MM.1S (cell line): Measurements from ENCODE around the gene FAM120A.

Experiments used
- DNase-seq: peaks from one replicate; pipeline ENCODE4 v3.0.0-alpha.2; 2015
- H2AFZ ChIP-seq: fragments of 300-600 bp; sonication (generic); 2 replicates; pipeline ENCODE4 v1.6.0; 2016; ENCODE audit warnings: antibody characterized with exemption, low read length
- H3F3A ChIP-seq: fragments of 300-600 bp; sonication (generic); 2 replicates; pipeline ENCODE4 v1.6.1; 2016; ENCODE audit warnings: mild to moderate bottlenecking, antibody characterized with exemption, low read length, moderate library complexity, mixed read lengths; ENCODE audit not compliant: insufficient read depth
- H3K27ac ChIP-seq: fragments of 300-600 bp; sonication (generic); 2 replicates; pipeline ENCODE4 v1.5.1; 2016; ENCODE audit warnings: mild to moderate bottlenecking, low read length
- H3K27me3 ChIP-seq: fragments of 300-600 bp; sonication (generic); replicated peaks from 2 replicates; pipeline ENCODE4 v1.6.0; 2016; ENCODE audit warnings: low read length; ENCODE audit not compliant: insufficient read depth
- H3K36me3 ChIP-seq: fragments of 300-600 bp; sonication (generic); replicated peaks from 2 replicates; pipeline ENCODE4 v1.6.1; 2016; ENCODE audit warnings: mild to moderate bottlenecking, low read length, mixed read lengths; ENCODE audit not compliant: insufficient read depth
- H3K4me1 ChIP-seq: fragments of 300-600 bp; sonication (generic); 2 replicates; pipeline ENCODE4 v1.6.1; 2016; ENCODE audit warnings: low read length, mixed read lengths
- H3K4me2 ChIP-seq: fragments of 300-600 bp; sonication (generic); 2 replicates; pipeline ENCODE4 v1.6.0; 2016; ENCODE audit warnings: low read depth, low read length
- H3K4me3 ChIP-seq: fragments of 300-600 bp; sonication (generic); 2 replicates; pipeline ENCODE4 v1.5.1; 2016; ENCODE audit warnings: low read length, mixed read lengths
- H3K79me2 ChIP-seq: fragments of 300-600 bp; sonication (generic); 2 replicates; pipeline ENCODE4 v1.6.1; 2016; ENCODE audit warnings: mixed run types, low read length, mixed read lengths
- H3K9ac ChIP-seq: fragments of 300-600 bp; sonication (generic); 2 replicates; pipeline ENCODE4 v1.6.1; 2016; ENCODE audit warnings: low read length, mixed read lengths
- H3K9me2 ChIP-seq: fragments of 300-600 bp; sonication (generic); replicated peaks from 2 replicates; pipeline ENCODE4 v1.6.1; 2016; ENCODE audit warnings: mild to moderate bottlenecking, low read length, mixed read lengths; ENCODE audit not compliant: insufficient read depth
- H3K9me3 ChIP-seq: fragments of 300-600 bp; sonication (generic); replicated peaks from 2 replicates; pipeline ENCODE4 v1.6.1; 2016; ENCODE audit warnings: mild to moderate bottlenecking, low read length, mixed read lengths; ENCODE audit not compliant: insufficient read depth
- H4K20me1 ChIP-seq: fragments of 300-600 bp; sonication (generic); 2 replicates; pipeline ENCODE4 v1.6.1; 2016; ENCODE audit warnings: mild to moderate bottlenecking, low read length, moderate library complexity, mixed read lengths; ENCODE audit not compliant: insufficient read depth
- CTCF ChIP-seq: fragments of 300-600 bp; sonication (generic); IDR thresholded peaks from 2 replicates; pipeline ENCODE4 v1.5.1; 2016; ENCODE audit warnings: antibody characterized with exemption, low read length, mixed read lengths
- EZH2 ChIP-seq: fragments of 300-600 bp; sonication (generic); optimal IDR thresholded peaks from 2 replicates; pipeline ENCODE3; 2017; ENCODE audit warnings: low read depth, mild to moderate bottlenecking, antibody characterized with exemption, low read length, mixed read lengths
- EZH2phosphoT487 ChIP-seq: fragments of 300-600 bp; sonication (generic); IDR thresholded peaks from 2 replicates; pipeline ENCODE4 v1.6.1; 2018; ENCODE audit warnings: antibody characterized with exemption, low read length

Gene FAM120A

GRCh38 chr9:93500571-93501298 is 49.2 kb downstream of the FAM120A start:
- H3K9me2 ChIP-seq: no peaks in the 10 kb centered on the region
- peaks cover 20% of the 10 kb centered on the region for H3K36me3 ChIP-seq
- DNase-seq: no peak
- no peaks in the 10 kb centered on the region for H3K9me3 ChIP-seq
- peaks cover 36% of the 10 kb centered on the region for H3K4me1 ChIP-seq
- no peak overlapping the region for H3K9ac ChIP-seq
- H3K27me3 ChIP-seq: no peaks in the 10 kb centered on the region
- TF ChIP-seq EZH2: no peak
- peaks cover 79% of the 10 kb centered on the region for H3K79me2 ChIP-seq
- 0 out of 2 replicates have a peak, but pooled peaks cover 8% of the 10 kb centered on the region for H4K20me1 ChIP-seq
- no peak overlapping the region for H3K4me3 ChIP-seq
- peaks cover 22% of the 10 kb centered on the region for H3F3A ChIP-seq
- peak overlapping the region; percentile 8; the same call in 1 of the 2 replicates for H3K27ac ChIP-seq
- peak overlapping the region; percentile 63 for H3K4me2 ChIP-seq
- H2AFZ ChIP-seq: no peak overlapping the region

- H4K20me1 ChIP-seq: 0 out of 2 replicates have a peak, but pooled peaks cover 9% of the 10 kb centered on the region
- peak overlapping the region; percentile 63 for H3K4me2 ChIP-seq
- no peak overlapping the region; the same call in 1 of the 2 replicates for H3K4me3 ChIP-seq
- peaks cover 22% of the 10 kb centered on the region for H3F3A ChIP-seq
- H2AFZ ChIP-seq: no peak overlapping the region
- peaks cover 13% of the 10 kb centered on the region for H3K36me3 ChIP-seq
- no peak for TF ChIP-seq CTCF
- TF ChIP-seq EZH2phosphoT487: no peak
- TF ChIP-seq EZH2: no peak
- H3K9ac ChIP-seq: no peak overlapping the region
- H3K9me3 ChIP-seq: no peaks in the 10 kb centered on the region
- DNase-seq: peak; percentile 26
- no peaks in the 10 kb centered on the region for H3K27me3 ChIP-seq
- H3K27ac ChIP-seq: no peak overlapping the region
- H3K4me1 ChIP-seq: peaks cover 40% of the 10 kb centered on the region
- H3K9me2 ChIP-seq: no peaks in the 10 kb centered on the region
- peaks cover 79% of the 10 kb centered on the region for H3K79me2 ChIP-seq
These were observed 49.9 kb downstream of the FAM120A start for GRCh38 chr9:93501406-93501805.

GRCh38 chr9:93503381-93503780 is 51.9 kb downstream of the FAM120A start:
- Histone ChIP-seq H2AFZ (no peak overlapping the region), H3K27ac (no peak overlapping the region), H3K4me1 (peaks cover 40% of the 10 kb centered on the region), H3K9me2 (no peaks in the 10 kb centered on the region), H3K9me3 (no peaks in the 10 kb centered on the region), H3K9ac (no peak overlapping the region), H3K4me3 (no peak overlapping the region), H3F3A (peaks cover 22% of the 10 kb centered on the region), H3K27me3 (no peaks in the 10 kb centered on the region), H3K36me3 (no peaks in the 10 kb centered on the region; the same call in 1 of the 2 replicates), H3K4me2 (no peak overlapping the region), H3K79me2 (peaks cover 83% of the 10 kb centered on the region), H4K20me1 (peaks cover 14% of the 10 kb centered on the region; the same call in 1 of the 2 replicates)
- no peak for DNase-seq
- TF ChIP-seq CTCF (no peak), EZH2 (no peak), EZH2phosphoT487 (no peak)
